Neural cell (in vitro differentiated cells): Measurements from ENCODE around the gene SERPINB12. TPM values are rescaled to one million over a fixed set of nuclear protein-coding genes. Genes with fewer than 3 reads are reported as not detected.

Source experiments
- H2AFZ ChIP-seq: fragments of 200-600, 300-800 bp; sonication (generic), shearing (Covaris generic); 2 replicates; pipeline ENCODE4 v1.6.0; 2014; ENCODE audit warnings: low read depth, mild to moderate bottlenecking, antibody characterized with exemption, low read length, moderate library complexity
- H3F3A ChIP-seq: fragments of 200-600 bp; shearing (Covaris generic); 2 replicates; pipeline ENCODE4 v1.6.1; 2016; ENCODE audit warnings: mild to moderate bottlenecking, moderate library complexity, mixed read lengths, antibody characterized with exemption, low read length; ENCODE audit not compliant: insufficient read depth, poor library complexity, severe bottlenecking
- H3K27ac ChIP-seq: fragments of 200-600, 300-800 bp; sonication (generic), shearing (Covaris generic); 2 replicates; pipeline ENCODE4 v1.5.1; 2014; ENCODE audit warnings: mild to moderate bottlenecking, low read length, moderate library complexity
- H3K27me3 ChIP-seq: fragments of 300-800, 200-600 bp; sonication (generic), shearing (Covaris generic); 2 replicates; pipeline ENCODE4 v1.6.0; 2014; ENCODE audit warnings: mild to moderate bottlenecking, low read depth, low read length, moderate library complexity; ENCODE audit not compliant: insufficient read depth
- H3K36me3 ChIP-seq: fragments of 300-800, 200-600 bp; sonication (generic), shearing (Covaris generic); 2 replicates; pipeline ENCODE4 v1.5.1; 2014; ENCODE audit warnings: mild to moderate bottlenecking, antibody characterized with exemption, low read length, moderate library complexity; ENCODE audit not compliant: insufficient read depth
- H3K4me2 ChIP-seq: fragments of 300-800, 200-600 bp; sonication (generic), shearing (Covaris generic); 2 replicates; pipeline ENCODE4 v1.6.0; 2014; ENCODE audit warnings: mild to moderate bottlenecking, low read length
- H3K4me3 ChIP-seq: fragments of 300-800, 200-600 bp; sonication (generic), shearing (Covaris generic); 2 replicates; pipeline ENCODE4 v1.5.1; 2014; ENCODE audit warnings: mild to moderate bottlenecking, low read length, moderate library complexity
- H3K79me2 ChIP-seq: fragments of 200-600 bp; shearing (Covaris generic); replicated peaks from 2 replicates; pipeline ENCODE4 v1.6.0; 2014; ENCODE audit warnings: mild to moderate bottlenecking, low read length, moderate library complexity; ENCODE audit not compliant: insufficient read depth
- H3K9ac ChIP-seq: fragments of 300-800, 200-600 bp; sonication (generic), shearing (Covaris generic); 2 replicates; pipeline ENCODE4 v1.6.1; 2016; ENCODE audit warnings: mild to moderate bottlenecking, low read length, mixed read lengths
- H3K9me2 ChIP-seq: fragments of 200-600 bp; shearing (Covaris generic); 2 replicates; pipeline ENCODE4 v1.6.1; 2016; ENCODE audit warnings: mild to moderate bottlenecking, low read length, mixed read lengths; ENCODE audit not compliant: insufficient read depth
- H3K9me3 ChIP-seq: fragments of 200-600, 300-800 bp; sonication (generic), shearing (Covaris generic); 2 replicates; pipeline ENCODE4 v1.6.1; 2016; ENCODE audit warnings: mild to moderate bottlenecking, mixed run types, low read length, moderate library complexity, mixed read lengths
- H4K20me1 ChIP-seq: fragments of 200-600 bp; shearing (Covaris generic); 2 replicates; pipeline ENCODE4 v1.6.1; 2016; ENCODE audit warnings: mild to moderate bottlenecking, mixed run types; ENCODE audit not compliant: insufficient read depth
- EP300 ChIP-seq: fragments of 450-650 bp; conservative IDR thresholded peaks from 2 replicates; pipeline ENCODE4 v1.6.1; 2014; ENCODE audit warnings: antibody characterized with exemption, mild to moderate bottlenecking, moderate library complexity; ENCODE audit not compliant: poor library complexity, severe bottlenecking
- EZH2 ChIP-seq: fragments of 200-600, 300-800 bp; shearing (Covaris generic), sonication (generic); IDR thresholded peaks from 2 replicates; pipeline ENCODE4 v1.6.1; 2014; ENCODE audit warnings: antibody characterized with exemption, low read length, borderline replicate concordance, mild to moderate bottlenecking; ENCODE audit not compliant: insufficient read depth, poor library complexity, severe bottlenecking
- MXI1 ChIP-seq: fragments of 450-650 bp; conservative IDR thresholded peaks from 2 replicates; pipeline ENCODE4 v1.6.1; 2014; ENCODE audit warnings: antibody characterized with exemption, mild to moderate bottlenecking; ENCODE audit not compliant: poor library complexity, severe bottlenecking
- POLR2AphosphoS5 ChIP-seq: IDR thresholded peaks from 2 replicates; pipeline ENCODE4 v1.6.1; 2012
- RAD21 ChIP-seq: fragments of 450-650 bp; conservative IDR thresholded peaks from 2 replicates; pipeline ENCODE4 v1.6.1; 2014; ENCODE audit warnings: antibody characterized with exemption, mild to moderate bottlenecking, moderate library complexity
- SMC3 ChIP-seq: fragments of 450-650 bp; conservative IDR thresholded peaks from 2 replicates; pipeline ENCODE4 v1.6.1; 2014; ENCODE audit warnings: antibody characterized with exemption, mild to moderate bottlenecking, moderate library complexity; ENCODE audit not compliant: poor library complexity
- TAF1 ChIP-seq: IDR thresholded peaks from 2 replicates; pipeline ENCODE4 v1.6.1; 2012; ENCODE audit warnings: low read depth
- polyA plus RNA-seq: library from polyadenylated mRNA; depleted of rRNA; stranded (reverse); fragments of >200 nt; gene quantifications from 2 replicates; pipeline ENCODE4 v1.2.3, GENCODE V29; 2014
- TF ChIP-seq, protein P1 (sequence below): IDR thresholded peaks from 2 replicates; pipeline ENCODE4 v1.6.1; 2012; ENCODE audit warnings: borderline replicate concordance
- TF ChIP-seq, protein P2 (sequence below): fragments of 450-650 bp; IDR thresholded peaks from 2 replicates; pipeline ENCODE4 v1.5.1; 2014; ENCODE audit warnings: antibody characterized with exemption, mild to moderate bottlenecking, moderate library complexity; ENCODE audit not compliant: poor library complexity, severe bottlenecking

SERPINB12 gene
- polyA plus RNA-seq, 1 donor from 2014 or later: not detected

DNA sequence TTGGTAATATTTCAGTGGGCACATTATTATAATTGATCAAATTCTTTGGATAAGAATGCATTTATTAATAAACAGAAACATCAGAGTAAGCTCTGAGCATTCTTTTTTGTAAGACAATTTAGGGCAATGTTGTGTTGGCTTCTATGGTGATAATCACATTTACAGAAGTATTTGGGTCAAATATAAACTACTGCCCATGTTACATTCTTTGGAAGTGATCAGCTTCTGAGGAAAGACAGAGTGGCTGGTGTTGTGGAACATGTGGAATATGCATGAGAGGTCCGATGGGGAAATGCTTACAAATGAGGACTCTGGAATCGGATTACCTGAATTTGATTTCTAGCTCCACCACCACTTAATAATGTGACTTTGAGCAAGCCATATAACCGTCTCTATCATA lies 64.4 kb downstream of the SERPINB12 start:
- TF ChIP-seq RAD21: no peak
- TF ChIP-seq MXI1: no peak
- TF ChIP-seq TAF1: no peak
- TF ChIP-seq, protein P1, sequence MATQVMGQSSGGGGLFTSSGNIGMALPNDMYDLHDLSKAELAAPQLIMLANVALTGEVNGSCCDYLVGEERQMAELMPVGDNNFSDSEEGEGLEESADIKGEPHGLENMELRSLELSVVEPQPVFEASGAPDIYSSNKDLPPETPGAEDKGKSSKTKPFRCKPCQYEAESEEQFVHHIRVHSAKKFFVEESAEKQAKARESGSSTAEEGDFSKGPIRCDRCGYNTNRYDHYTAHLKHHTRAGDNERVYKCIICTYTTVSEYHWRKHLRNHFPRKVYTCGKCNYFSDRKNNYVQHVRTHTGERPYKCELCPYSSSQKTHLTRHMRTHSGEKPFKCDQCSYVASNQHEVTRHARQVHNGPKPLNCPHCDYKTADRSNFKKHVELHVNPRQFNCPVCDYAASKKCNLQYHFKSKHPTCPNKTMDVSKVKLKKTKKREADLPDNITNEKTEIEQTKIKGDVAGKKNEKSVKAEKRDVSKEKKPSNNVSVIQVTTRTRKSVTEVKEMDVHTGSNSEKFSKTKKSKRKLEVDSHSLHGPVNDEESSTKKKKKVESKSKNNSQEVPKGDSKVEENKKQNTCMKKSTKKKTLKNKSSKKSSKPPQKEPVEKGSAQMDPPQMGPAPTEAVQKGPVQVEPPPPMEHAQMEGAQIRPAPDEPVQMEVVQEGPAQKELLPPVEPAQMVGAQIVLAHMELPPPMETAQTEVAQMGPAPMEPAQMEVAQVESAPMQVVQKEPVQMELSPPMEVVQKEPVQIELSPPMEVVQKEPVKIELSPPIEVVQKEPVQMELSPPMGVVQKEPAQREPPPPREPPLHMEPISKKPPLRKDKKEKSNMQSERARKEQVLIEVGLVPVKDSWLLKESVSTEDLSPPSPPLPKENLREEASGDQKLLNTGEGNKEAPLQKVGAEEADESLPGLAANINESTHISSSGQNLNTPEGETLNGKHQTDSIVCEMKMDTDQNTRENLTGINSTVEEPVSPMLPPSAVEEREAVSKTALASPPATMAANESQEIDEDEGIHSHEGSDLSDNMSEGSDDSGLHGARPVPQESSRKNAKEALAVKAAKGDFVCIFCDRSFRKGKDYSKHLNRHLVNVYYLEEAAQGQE: no peak
- no peak for TF ChIP-seq POLR2AphosphoS5
- no peak for TF ChIP-seq SMC3
- no peak for TF ChIP-seq EP300
- TF ChIP-seq EZH2: no peak
- TF ChIP-seq, protein P2, sequence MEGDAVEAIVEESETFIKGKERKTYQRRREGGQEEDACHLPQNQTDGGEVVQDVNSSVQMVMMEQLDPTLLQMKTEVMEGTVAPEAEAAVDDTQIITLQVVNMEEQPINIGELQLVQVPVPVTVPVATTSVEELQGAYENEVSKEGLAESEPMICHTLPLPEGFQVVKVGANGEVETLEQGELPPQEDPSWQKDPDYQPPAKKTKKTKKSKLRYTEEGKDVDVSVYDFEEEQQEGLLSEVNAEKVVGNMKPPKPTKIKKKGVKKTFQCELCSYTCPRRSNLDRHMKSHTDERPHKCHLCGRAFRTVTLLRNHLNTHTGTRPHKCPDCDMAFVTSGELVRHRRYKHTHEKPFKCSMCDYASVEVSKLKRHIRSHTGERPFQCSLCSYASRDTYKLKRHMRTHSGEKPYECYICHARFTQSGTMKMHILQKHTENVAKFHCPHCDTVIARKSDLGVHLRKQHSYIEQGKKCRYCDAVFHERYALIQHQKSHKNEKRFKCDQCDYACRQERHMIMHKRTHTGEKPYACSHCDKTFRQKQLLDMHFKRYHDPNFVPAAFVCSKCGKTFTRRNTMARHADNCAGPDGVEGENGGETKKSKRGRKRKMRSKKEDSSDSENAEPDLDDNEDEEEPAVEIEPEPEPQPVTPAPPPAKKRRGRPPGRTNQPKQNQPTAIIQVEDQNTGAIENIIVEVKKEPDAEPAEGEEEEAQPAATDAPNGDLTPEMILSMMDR: no peak
- Histone ChIP-seq H3K79me2 (no peaks in the 10 kb centered on the region), H2AFZ (no peak overlapping the region), H4K20me1 (no peaks in the 10 kb centered on the region), H3K27me3 (no peaks in the 10 kb centered on the region), H3K4me2 (no peak overlapping the region), H3F3A (no peaks in the 10 kb centered on the region), H3K27ac (no peak overlapping the region), H3K9me2 (no peaks in the 10 kb centered on the region), H3K4me3 (no peak overlapping the region), H3K36me3 (no peaks in the 10 kb centered on the region), H3K9me3 (no peaks in the 10 kb centered on the region), H3K9ac (no peak overlapping the region)

DNA sequence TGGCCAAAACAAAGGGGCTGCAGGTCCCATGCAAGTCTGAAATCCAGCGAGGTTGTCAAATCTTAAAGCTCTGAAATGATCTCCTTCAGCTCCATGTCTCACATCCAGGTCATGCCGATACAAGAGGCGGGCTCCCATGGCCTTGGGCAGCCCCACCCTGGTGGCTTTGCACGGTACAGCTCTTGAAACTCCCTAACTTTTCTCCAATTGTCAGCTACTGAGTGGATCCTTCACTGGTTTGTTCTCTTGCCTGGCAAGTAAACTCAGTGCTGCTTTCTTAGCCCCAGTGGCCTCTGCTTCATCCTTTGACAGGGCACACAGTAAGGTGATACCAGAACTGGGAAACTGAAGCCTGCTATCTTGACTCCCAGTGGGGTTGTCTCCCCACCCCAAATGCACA lies 71.3 kb downstream of the SERPINB12 start:
- H3K27me3 ChIP-seq: no peaks in the 10 kb centered on the region
- no peaks in the 10 kb centered on the region for H4K20me1 ChIP-seq
- H2AFZ ChIP-seq: no peak overlapping the region
- H3K9me3 ChIP-seq: no peaks in the 10 kb centered on the region
- H3K4me2 ChIP-seq: no peak overlapping the region
- H3K36me3 ChIP-seq: no peaks in the 10 kb centered on the region
- H3K9ac ChIP-seq: no peak overlapping the region
- H3F3A ChIP-seq: no peaks in the 10 kb centered on the region
- TF ChIP-seq EP300 (no peak), SMC3 (no peak), EZH2 (no peak), TAF1 (no peak), POLR2AphosphoS5 (no peak), RAD21 (no peak), MXI1 (no peak)
- TF ChIP-seq, protein P2: no peak
- TF ChIP-seq, protein P1: no peak
- H3K27ac ChIP-seq: no peak overlapping the region
- H3K9me2 ChIP-seq: no peaks in the 10 kb centered on the region
- no peaks in the 10 kb centered on the region for H3K79me2 ChIP-seq
- H3K4me3 ChIP-seq: no peak overlapping the region
